Neutrophil (primary cell): Measurements from ENCODE around the gene PRDM12.

Experiments
- H3K27ac ChIP-seq: fragments of 200-600 bp; sonication (generic); 2 replicates; pipeline ENCODE4 v1.5.1; 2016; ENCODE audit warnings: mild to moderate bottlenecking, moderate library complexity
- H3K27me3 ChIP-seq: fragments of 200-600 bp; sonication (generic); 2 replicates; pipeline ENCODE4 v1.6.0; 2016; ENCODE audit warnings: mild to moderate bottlenecking
- H3K36me3 ChIP-seq: fragments of 200-600 bp; sonication (generic); 2 replicates; pipeline ENCODE4 v1.5.1; 2017
- H3K4me1 ChIP-seq, 2 experiments: fragments of 200-600 bp in 1 of 2; sonication (generic) in 1 of 2; 1 replicate in 1 of 2; 2 replicates in 1 of 2; pipeline versions ENCODE4 v1.5.1 to v1.6.1; 2013 to 2016; ENCODE audit warnings: low read depth in 1 of 2, low read length in 1 of 2, mild to moderate bottlenecking in 1 of 2, moderate library complexity in 1 of 2; ENCODE audit not compliant: control insufficient read depth in 1 of 2, insufficient read depth in 1 of 2
- H3K4me3 ChIP-seq, 2 experiments: fragments of 200-600 bp in 1 of 2; sonication (generic) in 1 of 2; 1 replicate in 1 of 2; 2 replicates in 1 of 2; pipeline ENCODE4 v1.5.1; 2013 to 2016; ENCODE audit warnings: low read depth in 1 of 2, low read length in 1 of 2, mild to moderate bottlenecking in 1 of 2, moderate library complexity in 1 of 2
- H3K9me3 ChIP-seq: fragments of 200-600 bp; sonication (generic); 2 replicates; pipeline ENCODE4 v1.5.1; 2016
- TF ChIP-seq, protein P1 (sequence below): fragments of 200-600 bp; sonication (generic); IDR thresholded peaks from 2 replicates; pipeline ENCODE4 v1.5.1; 2016; ENCODE audit warnings: antibody characterized with exemption

PRDM12 gene

GRCh38 chr9:130703501-130703900, 39.1 kb downstream of the PRDM12 start:
- Histone ChIP-seq H3K4me3 (no peak overlapping the region), H3K36me3 (peaks cover 52% of the 10 kb centered on the region), H3K9me3 (no peaks in the 10 kb centered on the region), H3K27me3 (no peaks in the 10 kb centered on the region), H3K4me1 (no peaks in the 10 kb centered on the region), H3K27ac (no peak overlapping the region)
- TF ChIP-seq, protein P1, sequence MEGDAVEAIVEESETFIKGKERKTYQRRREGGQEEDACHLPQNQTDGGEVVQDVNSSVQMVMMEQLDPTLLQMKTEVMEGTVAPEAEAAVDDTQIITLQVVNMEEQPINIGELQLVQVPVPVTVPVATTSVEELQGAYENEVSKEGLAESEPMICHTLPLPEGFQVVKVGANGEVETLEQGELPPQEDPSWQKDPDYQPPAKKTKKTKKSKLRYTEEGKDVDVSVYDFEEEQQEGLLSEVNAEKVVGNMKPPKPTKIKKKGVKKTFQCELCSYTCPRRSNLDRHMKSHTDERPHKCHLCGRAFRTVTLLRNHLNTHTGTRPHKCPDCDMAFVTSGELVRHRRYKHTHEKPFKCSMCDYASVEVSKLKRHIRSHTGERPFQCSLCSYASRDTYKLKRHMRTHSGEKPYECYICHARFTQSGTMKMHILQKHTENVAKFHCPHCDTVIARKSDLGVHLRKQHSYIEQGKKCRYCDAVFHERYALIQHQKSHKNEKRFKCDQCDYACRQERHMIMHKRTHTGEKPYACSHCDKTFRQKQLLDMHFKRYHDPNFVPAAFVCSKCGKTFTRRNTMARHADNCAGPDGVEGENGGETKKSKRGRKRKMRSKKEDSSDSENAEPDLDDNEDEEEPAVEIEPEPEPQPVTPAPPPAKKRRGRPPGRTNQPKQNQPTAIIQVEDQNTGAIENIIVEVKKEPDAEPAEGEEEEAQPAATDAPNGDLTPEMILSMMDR = no peak

DNA sequence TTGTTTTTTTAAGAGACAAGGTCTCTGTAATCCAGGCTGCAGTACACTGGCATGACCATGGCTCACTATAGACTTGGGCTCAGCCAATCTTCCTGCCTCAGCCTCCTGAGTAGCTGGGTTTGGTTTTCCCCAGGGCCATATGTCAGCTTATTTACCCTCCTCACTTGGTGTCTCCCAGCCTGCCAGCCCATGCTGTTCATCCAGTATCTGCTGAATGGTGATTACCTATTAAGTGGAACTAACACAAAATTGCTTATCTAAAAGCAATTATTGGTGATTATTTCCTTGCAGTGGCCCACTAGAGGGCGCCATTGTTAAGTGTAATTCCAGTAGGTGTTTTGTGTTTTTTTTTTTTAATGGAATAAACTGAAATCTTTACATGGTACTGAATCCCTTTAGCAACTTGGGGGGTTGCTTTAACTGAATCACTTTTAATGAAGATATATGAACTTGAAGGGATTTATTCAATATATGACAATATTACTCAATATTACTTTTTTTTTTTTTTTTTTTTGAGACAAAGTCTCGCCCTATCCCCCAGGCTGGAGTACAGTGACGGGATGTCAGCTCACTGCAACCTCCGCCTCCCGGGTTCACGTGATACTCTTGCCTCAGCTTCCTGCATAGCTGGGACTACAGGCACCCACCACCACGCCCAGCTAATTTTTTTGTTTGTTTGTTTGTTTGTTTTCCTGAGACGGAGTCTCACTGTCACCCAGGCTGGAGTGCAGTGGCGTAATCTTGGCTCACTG, 43.0 kb downstream of the PRDM12 start:
- Histone ChIP-seq H3K9me3 (no peaks in the 10 kb centered on the region), H3K4me1 (peaks cover 3 to 4% of the 10 kb centered on the region in 2 experiments), H3K27me3 (no peaks in the 10 kb centered on the region), H3K27ac (no peak overlapping the region), H3K4me3 (no peak overlapping the region), H3K36me3 (peaks cover 25% of the 10 kb centered on the region)
- TF ChIP-seq, protein P1 = peak; percentile 64

DNA sequence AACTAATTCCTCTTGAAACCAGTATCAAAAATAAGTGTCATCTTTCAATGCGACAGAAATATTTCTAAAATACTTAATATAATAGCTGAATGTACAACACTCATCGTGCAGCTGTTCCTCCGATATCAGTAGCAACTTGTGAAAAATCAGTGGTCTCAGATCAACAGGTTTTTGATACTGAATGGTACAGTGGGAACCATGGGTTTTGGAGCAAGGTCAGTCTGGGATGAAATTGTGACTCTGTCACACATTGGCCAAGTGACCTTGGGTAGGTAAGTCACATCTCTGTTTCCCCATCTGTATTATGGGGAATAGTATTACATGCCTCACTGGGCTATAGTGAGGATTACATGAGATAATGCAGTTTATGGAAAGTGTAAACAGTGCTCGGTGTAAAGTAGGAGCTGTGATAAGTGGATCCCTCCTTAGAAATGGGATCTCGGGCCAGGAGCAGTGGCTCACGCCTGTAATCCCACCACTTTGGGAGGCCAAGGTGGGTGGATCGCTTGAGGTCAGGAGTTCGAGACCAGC, 46.5 kb downstream of the PRDM12 start:
- Histone ChIP-seq H3K4me3 (no peak overlapping the region), H3K9me3 (no peaks in the 10 kb centered on the region), H3K36me3 (no peaks in the 10 kb centered on the region), H3K27me3 (no peaks in the 10 kb centered on the region), H3K4me1 (peaks cover 23 to 30% of the 10 kb centered on the region in 2 experiments), H3K27ac (no peak overlapping the region)
- TF ChIP-seq, protein P1 = no peak

DNA sequence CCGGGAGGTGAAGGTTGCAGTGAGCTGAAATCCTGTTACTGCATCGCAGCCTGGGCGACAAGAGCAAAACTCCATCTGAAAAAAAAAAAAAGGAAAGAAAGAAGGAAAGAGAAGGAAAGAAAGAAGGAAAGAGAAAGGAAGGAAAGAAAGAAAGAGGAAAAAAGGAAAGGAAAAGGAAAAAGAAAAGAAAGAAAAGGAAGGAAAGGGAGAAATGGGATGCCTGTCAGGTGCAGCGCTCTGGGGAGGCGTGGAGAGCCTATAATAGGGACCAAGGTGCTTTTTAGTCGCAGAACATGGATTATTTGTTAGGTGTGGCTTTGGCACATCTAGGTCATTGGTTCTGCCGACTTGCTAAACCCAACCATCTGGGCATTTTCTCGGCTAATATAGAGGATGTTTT, 47.1 kb downstream of the PRDM12 start:
- Histone ChIP-seq H3K27ac (no peak overlapping the region), H3K4me1 (peaks cover 23 to 30% of the 10 kb centered on the region in 2 experiments), H3K9me3 (no peaks in the 10 kb centered on the region), H3K36me3 (no peaks in the 10 kb centered on the region), H3K4me3 (no peak overlapping the region), H3K27me3 (no peaks in the 10 kb centered on the region)
- TF ChIP-seq, protein P1 = no peak

- no peaks in the 10 kb centered on the region for H3K27me3 ChIP-seq
- TF ChIP-seq, protein P1 = peak; percentile 37
- peak overlapping the region; percentile 99 for H3K27ac ChIP-seq
- H3K4me1 ChIP-seq = peaks cover 23 to 30% of the 10 kb centered on the region in 2 experiments
- peak overlapping the region; percentile 78 to 100 for H3K4me3 ChIP-seq
- no peaks in the 10 kb centered on the region for H3K9me3 ChIP-seq
- no peaks in the 10 kb centered on the region for H3K36me3 ChIP-seq
These were observed 48.3 kb downstream of the PRDM12 start for GRCh38 chr9:130712564-130713285.
